Keratinocyte (primary cell): ENCODE data around the gene RSPO3. TPM values are rescaled to one million over a fixed set of nuclear protein-coding genes. Genes with fewer than 3 reads are reported as not detected.

Source experiments
- DNase-seq: peaks from one replicate; pipeline ENCODE4 v3.0.0-alpha.2; 2011; ENCODE audit warnings: low read depth, missing footprints, low spot score
- FAIRE-seq: peaks from 2 replicates; lab custom pipeline; 2011; peaks lifted over from hg19 to GRCh38; lab: Jason Lieb, UNC
- H2AFZ ChIP-seq: 2 replicates; pipeline ENCODE4 v1.6.0; 2012; ENCODE audit warnings: low read length, control low read depth, inconsistent platforms; ENCODE audit not compliant: control insufficient read depth
- H3K27ac ChIP-seq: 2 replicates; pipeline ENCODE4 v1.5.1; 2011; ENCODE audit warnings: low read length; ENCODE audit not compliant: control insufficient read depth, insufficient read depth
- H3K27me3 ChIP-seq: 3 replicates; pipeline ENCODE4 v1.6.0; 2011; ENCODE audit warnings: low read length; ENCODE audit not compliant: control insufficient read depth, insufficient read depth; ENCODE audit errors: extremely low read depth
- H3K36me3 ChIP-seq, 2 experiments: 2 replicates in 1 of 2; 3 replicates in 1 of 2; pipeline ENCODE4 v1.5.1; 2011; ENCODE audit warnings: low read length in 2 of 2, mild to moderate bottlenecking in 1 of 2; ENCODE audit not compliant: control insufficient read depth in 2 of 2, insufficient read depth in 2 of 2; ENCODE audit errors: extremely low read depth in 1 of 2
- H3K4me1 ChIP-seq: 3 replicates; pipeline ENCODE4 v1.5.1; 2011; ENCODE audit warnings: low read length; ENCODE audit not compliant: control insufficient read depth, insufficient read depth; ENCODE audit errors: extremely low read depth
- H3K4me2 ChIP-seq: 3 replicates; pipeline ENCODE4 v1.6.0; 2011; ENCODE audit warnings: low read depth, low read length; ENCODE audit not compliant: control insufficient read depth, insufficient read depth; ENCODE audit errors: extremely low read depth
- H3K4me3 ChIP-seq, 3 experiments: fragments of 200-600 bp in 1 of 3; sonication (generic) in 1 of 3; 2 replicates in 2 of 3; 3 replicates in 1 of 3; pipeline ENCODE4 v1.5.1; 2011 to 2016; ENCODE audit warnings: low read length in 3 of 3, mild to moderate bottlenecking in 3 of 3, control low read depth in 2 of 3, inconsistent platforms in 1 of 3, low read depth in 1 of 3, mixed read lengths in 1 of 3, mixed run types in 1 of 3, moderate library complexity in 1 of 3; ENCODE audit not compliant: control insufficient read depth in 2 of 3, insufficient read depth in 2 of 3; ENCODE audit errors: extremely low read depth in 1 of 3
- H3K79me2 ChIP-seq: 2 replicates; pipeline ENCODE4 v1.6.0; 2012; ENCODE audit warnings: low read length; ENCODE audit not compliant: control insufficient read depth, insufficient read depth
- H3K9ac ChIP-seq: 3 replicates; pipeline ENCODE4 v1.6.0; 2011; ENCODE audit warnings: low read length; ENCODE audit not compliant: control insufficient read depth, insufficient read depth; ENCODE audit errors: extremely low read depth
- H3K9me1 ChIP-seq: 3 replicates; pipeline ENCODE4 v1.6.0; 2011; ENCODE audit warnings: low read length; ENCODE audit not compliant: control insufficient read depth, insufficient read depth; ENCODE audit errors: extremely low read depth
- H3K9me3 ChIP-seq: 2 replicates; pipeline ENCODE4 v1.5.1; 2012; ENCODE audit warnings: low read depth, low read length; ENCODE audit not compliant: control insufficient read depth
- H4K20me1 ChIP-seq: 3 replicates; pipeline ENCODE4 v1.6.0; 2011; ENCODE audit warnings: low read length; ENCODE audit not compliant: control insufficient read depth, insufficient read depth; ENCODE audit errors: extremely low read depth
- CTCF ChIP-seq, 3 experiments: IDR thresholded peaks in 1 of 3; conservative IDR thresholded peaks in 1 of 3; optimal IDR thresholded peaks in 1 of 3; 2 replicates in 2 of 3; 3 replicates in 1 of 3; pipeline versions ENCODE3 to v1.5.1; 2011; ENCODE audit warnings: low read length in 3 of 3, mild to moderate bottlenecking in 3 of 3, moderate library complexity in 2 of 3, control low read depth in 1 of 3, inconsistent platforms in 1 of 3; ENCODE audit not compliant: insufficient read depth in 2 of 3; ENCODE audit errors: extremely low read depth in 1 of 3
- EZH2 ChIP-seq: IDR thresholded peaks from one replicate; pipeline ENCODE4 v1.6.1; 2012; ENCODE audit warnings: inconsistent platforms, mild to moderate bottlenecking, low read length, moderate library complexity
- dilution Hi-C: fragments of 300-500 bp; cut with MboI; formaldehyde crosslinking; loops from one replicate; pipeline ENCODE4 v1.7.0; 2020; ENCODE audit warnings: low sequenced_read_pairs; ENCODE audit not compliant: extremely low pct_ligation_motif_present
- polyA plus RNA-seq, 5 experiments: library from polyadenylated mRNA; depleted of rRNA in 3 of 5; stranded (reverse) in 3 of 5; stranded (forward) in 1 of 5; unstranded in 1 of 5; fragments of >200 nt; gene quantifications; 1 replicate in 1 of 5; 2 replicates in 3 of 5; 3 replicates in 1 of 5; pipeline versions ENCODE4 v1.2.1 to v1.2.3, GENCODE V29; 2011 to 2012; ENCODE audit warnings: missing spikeins in 2 of 5, low read depth in 1 of 5, low replicate concordance in 1 of 5

RSPO3 gene
- polyA plus RNA-seq, 1 donor (not counting 4 experiments of a cell fraction or from before 2014, with no cell fraction given) = not detected

GRCh38 chr6:127085181-127085580 lies 33.3 kb upstream of the RSPO3 start:
- DNase-seq (no peak), FAIRE-seq (no peak)
- H3K27ac ChIP-seq = no peak overlapping the region
- H3K4me2 ChIP-seq = no peak overlapping the region
- H3K27me3 ChIP-seq = peaks cover 2% of the 10 kb centered on the region
- H4K20me1 ChIP-seq = no peaks in the 10 kb centered on the region
- H3K9me3 ChIP-seq = no peaks in the 10 kb centered on the region
- H3K9me1 ChIP-seq = no peaks in the 10 kb centered on the region
- no peak overlapping the region for H3K9ac ChIP-seq
- H3K4me3 ChIP-seq = no peak overlapping the region
- no peaks in the 10 kb centered on the region for H3K79me2 ChIP-seq
- no peaks in the 10 kb centered on the region for H3K36me3 ChIP-seq
- H3K4me1 ChIP-seq = no peaks in the 10 kb centered on the region
- H2AFZ ChIP-seq = no peak overlapping the region
- dilution Hi-C loops = no loop called here
- no peak for TF ChIP-seq EZH2
- no peak for TF ChIP-seq CTCF (optimal IDR thresholded peaks at IDR 0.05 in 1 of 3, IDR thresholded peaks at IDR 0.05 in 1 of 3, conservative IDR thresholded peaks at IDR 0.05 in 1 of 3; ENCODE audit: extremely low read depth in 1 of 3, insufficient read depth in 2 of 3, low read length in 3 of 3)

GRCh38 chr6:127090051-127090450 lies 28.4 kb upstream of the RSPO3 start:
- no peak overlapping the region for H3K27ac ChIP-seq
- no peaks in the 10 kb centered on the region for H3K9me3 ChIP-seq
- H3K4me1 ChIP-seq = no peaks in the 10 kb centered on the region
- dilution Hi-C loops = no loop called here
- no peaks in the 10 kb centered on the region for H3K36me3 ChIP-seq
- no peak overlapping the region for H3K4me3 ChIP-seq
- H3K9me1 ChIP-seq = no peaks in the 10 kb centered on the region
- no peaks in the 10 kb centered on the region for H3K79me2 ChIP-seq
- no peaks in the 10 kb centered on the region for H4K20me1 ChIP-seq
- no peak overlapping the region for H2AFZ ChIP-seq
- H3K27me3 ChIP-seq = peaks cover 2% of the 10 kb centered on the region
- no peak for TF ChIP-seq EZH2
- H3K9ac ChIP-seq = no peak overlapping the region
- DNase-seq = no peak
- FAIRE-seq = no peak
- H3K4me2 ChIP-seq = no peak overlapping the region

- Histone ChIP-seq H3K79me2 (no peaks in the 10 kb centered on the region), H3K4me2 (no peak overlapping the region), H3K9me1 (no peaks in the 10 kb centered on the region), H3K9me3 (no peaks in the 10 kb centered on the region), H4K20me1 (no peaks in the 10 kb centered on the region), H3K4me1 (no peaks in the 10 kb centered on the region), H3K36me3 (no peaks in the 10 kb centered on the region), H3K9ac (no peak overlapping the region), H3K4me3 (no peak overlapping the region), H3K27me3 (no peaks in the 10 kb centered on the region), H2AFZ (no peak overlapping the region), H3K27ac (no peak overlapping the region)
- DNase-seq = no peak
- no peak for TF ChIP-seq CTCF (optimal IDR thresholded peaks at IDR 0.05 in 1 of 3, IDR thresholded peaks at IDR 0.05 in 1 of 3, conservative IDR thresholded peaks at IDR 0.05 in 1 of 3; ENCODE audit: extremely low read depth in 1 of 3, insufficient read depth in 2 of 3, low read length in 3 of 3)
- TF ChIP-seq EZH2 = no peak
- dilution Hi-C loops = no loop called here
- FAIRE-seq = no peak
Measured at GRCh38 chr6:127092466-127092865, 26.0 kb upstream of the RSPO3 start.
